Measurements from ENCODE around the gene SPTLC1. TPM values are rescaled to one million over a fixed set of nuclear protein-coding genes. Genes with fewer than 3 reads are reported as not detected.

Gene SPTLC1
- total and polyA plus RNA-seq, 2 of the 13 experiments (the other 11 are each of a cell fraction or from before 2014, with no cell fraction given) = 56.2 to 72.5 TPM

DNA sequence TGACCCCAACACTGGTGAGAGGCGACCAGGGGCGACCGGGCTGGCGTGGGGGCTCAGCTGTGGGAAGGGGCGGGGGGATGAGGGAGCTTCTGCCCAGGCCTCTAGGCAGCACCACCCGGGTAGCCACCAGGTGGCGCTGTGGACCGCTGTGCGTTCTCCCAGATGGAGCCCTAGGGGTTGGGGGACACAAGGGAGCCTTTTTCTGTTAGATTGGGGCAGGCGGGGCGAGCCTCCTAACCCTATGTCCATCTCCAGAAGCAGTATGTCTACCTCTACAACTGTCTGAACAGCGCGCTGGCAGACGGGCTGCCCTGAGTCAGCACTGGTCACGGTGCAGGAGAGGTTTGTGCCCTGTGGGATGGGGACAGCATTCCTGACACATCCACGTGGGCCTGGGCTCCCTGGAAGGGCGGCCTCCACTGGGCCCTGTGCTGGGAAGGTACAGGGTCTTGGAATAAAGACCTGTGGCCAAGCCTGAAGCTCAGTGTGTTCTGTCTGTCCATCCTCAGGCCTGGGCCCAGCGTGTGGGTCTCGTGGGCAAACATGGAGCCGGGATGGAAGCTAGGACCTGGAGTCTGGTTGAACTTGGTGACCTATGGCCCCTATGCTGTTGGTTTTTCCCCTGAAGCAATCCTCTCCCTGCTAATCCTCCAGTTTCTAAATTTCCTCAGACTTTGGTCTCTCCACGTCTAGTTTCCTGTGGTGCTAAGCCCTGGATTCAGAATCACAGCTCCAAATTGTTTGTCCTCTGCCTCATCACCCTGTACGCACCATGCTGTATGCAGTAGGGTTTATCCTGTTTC, 23.1 kb upstream of the SPTLC1 start (continued):
- TF ChIP-seq SKIL (CRISPR knock-in tag; IDR thresholded peaks at IDR 0.05; ENCODE audit: borderline replicate concordance) (no peak), ZNF124 (CRISPR knock-in tag; IDR thresholded peaks at IDR 0.05) (0 out of 2 replicates have a peak, but pooled peaks have one; percentile 39), ATF7 (IDR thresholded peaks at IDR 0.05) (no peak), ATF7 (CRISPR knock-in tag; IDR thresholded peaks at IDR 0.05) (no peak), KAT7 (CRISPR knock-in tag; IDR thresholded peaks at IDR 0.05; ENCODE audit: borderline replicate concordance) (no peak), NFIB (CRISPR knock-in tag; IDR thresholded peaks at IDR 0.05; ENCODE audit: borderline replicate concordance) (no peak), ZNF672 (CRISPR knock-in tag; IDR thresholded peaks at IDR 0.05) (no peak), GZF1 (CRISPR knock-in tag; IDR thresholded peaks at IDR 0.05) (no peak), ZSCAN20 (CRISPR knock-in tag; IDR thresholded peaks at IDR 0.05; ENCODE audit: borderline replicate concordance) (no peak), NCOR1 (IDR thresholded peaks at IDR 0.05; ENCODE audit: borderline replicate concordance, low read length) (0 out of 2 replicates have a peak, but pooled peaks have one; percentile 28), FOXC1 (CRISPR knock-in tag; IDR thresholded peaks at IDR 0.05; ENCODE audit: borderline replicate concordance) (0 out of 2 replicates have a peak, but pooled peaks have one; percentile 32), RFXAP (CRISPR knock-in tag; IDR thresholded peaks at IDR 0.05; ENCODE audit: borderline replicate concordance) (0 out of 2 replicates have a peak, but pooled peaks have one; percentile 2), SP2 (CRISPR knock-in tag; IDR thresholded peaks at IDR 0.05) (no peak), THRA (CRISPR knock-in tag; IDR thresholded peaks at IDR 0.05; ENCODE audit: borderline replicate concordance) (no peak), ELF1 (CRISPR knock-in tag; IDR thresholded peaks at IDR 0.05) (no peak), TBL1XR1 (IDR thresholded peaks at IDR 0.05; ENCODE audit: borderline replicate concordance, low read length, partially characterized antibody) (no peak), SIX4 (CRISPR knock-in tag; IDR thresholded peaks at IDR 0.05) (no peak), ZNF670 (CRISPR knock-in tag; IDR thresholded peaks at IDR 0.05; ENCODE audit: borderline replicate concordance) (no peak; the same call in 1 of the 2 replicates), NR3C1 (CRISPR knock-in tag; IDR thresholded peaks at IDR 0.05) (no peak), HOXA3 (CRISPR knock-in tag; IDR thresholded peaks at IDR 0.05) (peak; percentile 51; the same call in 1 of the 2 replicates), ZMYM2 (CRISPR knock-in tag; IDR thresholded peaks at IDR 0.05) (peak; percentile 79), ZKSCAN8 (CRISPR knock-in tag; IDR thresholded peaks at IDR 0.05; ENCODE audit: borderline replicate concordance) (no peak), ZSCAN29 (CRISPR knock-in tag; conservative IDR thresholded peaks at IDR 0.05) (no peak)
- TF ChIP-seq, protein P1, sequence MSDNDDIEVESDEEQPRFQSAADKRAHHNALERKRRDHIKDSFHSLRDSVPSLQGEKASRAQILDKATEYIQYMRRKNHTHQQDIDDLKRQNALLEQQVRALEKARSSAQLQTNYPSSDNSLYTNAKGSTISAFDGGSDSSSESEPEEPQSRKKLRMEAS (IDR thresholded peaks at IDR 0.05) = peak; percentile 61
- TF ChIP-seq, protein P2, sequence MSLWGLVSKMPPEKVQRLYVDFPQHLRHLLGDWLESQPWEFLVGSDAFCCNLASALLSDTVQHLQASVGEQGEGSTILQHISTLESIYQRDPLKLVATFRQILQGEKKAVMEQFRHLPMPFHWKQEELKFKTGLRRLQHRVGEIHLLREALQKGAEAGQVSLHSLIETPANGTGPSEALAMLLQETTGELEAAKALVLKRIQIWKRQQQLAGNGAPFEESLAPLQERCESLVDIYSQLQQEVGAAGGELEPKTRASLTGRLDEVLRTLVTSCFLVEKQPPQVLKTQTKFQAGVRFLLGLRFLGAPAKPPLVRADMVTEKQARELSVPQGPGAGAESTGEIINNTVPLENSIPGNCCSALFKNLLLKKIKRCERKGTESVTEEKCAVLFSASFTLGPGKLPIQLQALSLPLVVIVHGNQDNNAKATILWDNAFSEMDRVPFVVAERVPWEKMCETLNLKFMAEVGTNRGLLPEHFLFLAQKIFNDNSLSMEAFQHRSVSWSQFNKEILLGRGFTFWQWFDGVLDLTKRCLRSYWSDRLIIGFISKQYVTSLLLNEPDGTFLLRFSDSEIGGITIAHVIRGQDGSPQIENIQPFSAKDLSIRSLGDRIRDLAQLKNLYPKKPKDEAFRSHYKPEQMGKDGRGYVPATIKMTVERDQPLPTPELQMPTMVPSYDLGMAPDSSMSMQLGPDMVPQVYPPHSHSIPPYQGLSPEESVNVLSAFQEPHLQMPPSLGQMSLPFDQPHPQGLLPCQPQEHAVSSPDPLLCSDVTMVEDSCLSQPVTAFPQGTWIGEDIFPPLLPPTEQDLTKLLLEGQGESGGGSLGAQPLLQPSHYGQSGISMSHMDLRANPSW (CRISPR knock-in tag; IDR thresholded peaks at IDR 0.05; ENCODE audit: borderline replicate concordance) = no peak
